Osteocyte (in vitro differentiated cells): ENCODE data around the gene MEF2A. TPM values are rescaled to one million over a fixed set of nuclear protein-coding genes. Genes with fewer than 3 reads are reported as not detected.
A peak's percentile ranks its signal among the peaks of the same experiment; 100 is the strongest.

Experiments used
- DNase-seq: peaks from one replicate; pipeline ENCODE4 v3.0.0; 2021; ENCODE audit warnings: mixed read lengths; ENCODE audit not compliant: unreplicated experiment; ENCODE audit errors: extremely low spot score
- H3K27ac Mint-ChIP-seq: one replicate; pipeline ENCODE4 v1.8.0; 2021; ENCODE audit warnings: mild to moderate bottlenecking, mixed read lengths; ENCODE audit not compliant: unreplicated experiment
- H3K27me3 Mint-ChIP-seq: one replicate; pipeline ENCODE4 v1.8.0; 2021; ENCODE audit warnings: mixed read lengths; ENCODE audit not compliant: unreplicated experiment
- H3K36me3 Mint-ChIP-seq: one replicate; pipeline ENCODE4 v1.8.0; 2021; ENCODE audit warnings: mixed read lengths; ENCODE audit not compliant: unreplicated experiment
- H3K4me1 Mint-ChIP-seq: one replicate; pipeline ENCODE4 v1.8.0; 2021; ENCODE audit warnings: mixed read lengths; ENCODE audit not compliant: unreplicated experiment
- H3K4me3 Mint-ChIP-seq: one replicate; pipeline ENCODE4 v1.8.0; 2021; ENCODE audit warnings: mild to moderate bottlenecking, moderate library complexity, mixed read lengths; ENCODE audit not compliant: unreplicated experiment
- H3K9me3 Mint-ChIP-seq: one replicate; pipeline ENCODE4 v1.8.0; 2021; ENCODE audit warnings: mixed read lengths; ENCODE audit not compliant: unreplicated experiment
- total RNA-seq: library from RNA; stranded (reverse); gene quantifications from 2 replicates; pipeline ENCODE4 v1.2.1, GENCODE V29; 2021
- TF ChIP-seq, protein P1 (sequence below): fragments of 200-600 bp; sonication (generic); IDR thresholded peaks from 2 replicates; pipeline ENCODE4 v1.5.0; 2021; ENCODE audit warnings: antibody characterized with exemption, mild to moderate bottlenecking, moderate library complexity

Gene MEF2A
- total RNA-seq, 1 donor from 2014 or later, result 97.8 TPM

GRCh38 chr15:99683000-99683670 lies 117.4 kb downstream of the MEF2A start:
- TF ChIP-seq, protein P1, sequence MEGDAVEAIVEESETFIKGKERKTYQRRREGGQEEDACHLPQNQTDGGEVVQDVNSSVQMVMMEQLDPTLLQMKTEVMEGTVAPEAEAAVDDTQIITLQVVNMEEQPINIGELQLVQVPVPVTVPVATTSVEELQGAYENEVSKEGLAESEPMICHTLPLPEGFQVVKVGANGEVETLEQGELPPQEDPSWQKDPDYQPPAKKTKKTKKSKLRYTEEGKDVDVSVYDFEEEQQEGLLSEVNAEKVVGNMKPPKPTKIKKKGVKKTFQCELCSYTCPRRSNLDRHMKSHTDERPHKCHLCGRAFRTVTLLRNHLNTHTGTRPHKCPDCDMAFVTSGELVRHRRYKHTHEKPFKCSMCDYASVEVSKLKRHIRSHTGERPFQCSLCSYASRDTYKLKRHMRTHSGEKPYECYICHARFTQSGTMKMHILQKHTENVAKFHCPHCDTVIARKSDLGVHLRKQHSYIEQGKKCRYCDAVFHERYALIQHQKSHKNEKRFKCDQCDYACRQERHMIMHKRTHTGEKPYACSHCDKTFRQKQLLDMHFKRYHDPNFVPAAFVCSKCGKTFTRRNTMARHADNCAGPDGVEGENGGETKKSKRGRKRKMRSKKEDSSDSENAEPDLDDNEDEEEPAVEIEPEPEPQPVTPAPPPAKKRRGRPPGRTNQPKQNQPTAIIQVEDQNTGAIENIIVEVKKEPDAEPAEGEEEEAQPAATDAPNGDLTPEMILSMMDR, result no peak
- Mint-ChIP-seq H3K9me3 (peaks cover 22% of the 10 kb centered on the region), H3K4me1 (peaks cover 21% of the 10 kb centered on the region), H3K4me3 (no peak overlapping the region), H3K27ac (peak overlapping the region; percentile 81), H3K27me3 (no peaks in the 10 kb centered on the region), H3K36me3 (peaks cover 69% of the 10 kb centered on the region)
- DNase-seq, result no peak

DNA sequence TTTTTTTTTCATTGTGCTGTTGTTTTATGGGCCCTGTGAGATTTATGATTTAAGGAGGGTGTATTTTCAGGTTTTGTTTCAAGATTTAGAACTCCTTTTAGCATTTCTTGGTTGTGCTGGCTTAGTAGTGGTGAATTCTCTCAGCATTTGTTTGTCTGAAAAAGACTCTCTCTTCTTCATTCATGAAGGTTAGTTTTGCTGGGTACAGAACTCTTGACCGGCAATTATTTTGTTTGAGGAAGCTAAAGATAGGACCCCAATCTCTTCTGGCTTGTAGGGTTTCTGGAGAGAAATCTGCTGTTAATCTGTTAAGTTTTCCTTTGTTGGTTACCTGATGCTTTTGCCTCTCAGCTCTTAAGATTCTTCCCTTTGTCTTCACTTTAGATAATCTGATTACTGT lies 120.5 kb downstream of the MEF2A start:
- Mint-ChIP-seq H3K27me3 (no peaks in the 10 kb centered on the region), H3K4me3 (no peak overlapping the region), H3K27ac (no peak overlapping the region), H3K9me3 (peaks cover 22% of the 10 kb centered on the region), H3K4me1 (peaks cover 23% of the 10 kb centered on the region), H3K36me3 (peaks cover 74% of the 10 kb centered on the region)
- TF ChIP-seq, protein P1, result no peak
- no peak for DNase-seq

- peaks cover 90% of the 10 kb centered on the region for H3K36me3 Mint-ChIP-seq
- H3K27ac Mint-ChIP-seq, result peak overlapping the region; percentile 75
- no peaks in the 10 kb centered on the region for H3K9me3 Mint-ChIP-seq
- TF ChIP-seq, protein P1, result no peak
- DNase-seq, result no peak
- peaks cover 16% of the 10 kb centered on the region for H3K4me1 Mint-ChIP-seq
- H3K4me3 Mint-ChIP-seq, result no peak overlapping the region
- H3K27me3 Mint-ChIP-seq, result no peaks in the 10 kb centered on the region
These were observed 127.0 kb downstream of the MEF2A start for GRCh38 chr15:99692825-99693224.

- H3K9me3 Mint-ChIP-seq, result no peaks in the 10 kb centered on the region
- H3K27me3 Mint-ChIP-seq, result no peaks in the 10 kb centered on the region
- H3K4me1 Mint-ChIP-seq, result peaks cover 15% of the 10 kb centered on the region
- H3K36me3 Mint-ChIP-seq, result peaks cover 72% of the 10 kb centered on the region
- H3K4me3 Mint-ChIP-seq, result no peak overlapping the region
- TF ChIP-seq, protein P1, result no peak
- H3K27ac Mint-ChIP-seq, result no peak overlapping the region
- no peak for DNase-seq
These were observed 130.3 kb downstream of the MEF2A start for GRCh38 chr15:99696096-99696495.

GRCh38 chr15:99702895-99703602 lies 137.3 kb downstream of the MEF2A start:
- Mint-ChIP-seq H3K9me3 (no peaks in the 10 kb centered on the region), H3K36me3 (peaks cover 13% of the 10 kb centered on the region), H3K4me3 (peak overlapping the region; percentile 24), H3K4me1 (peaks cover 51% of the 10 kb centered on the region), H3K27ac (peak overlapping the region; percentile 92), H3K27me3 (no peaks in the 10 kb centered on the region)
- no peak for DNase-seq
- TF ChIP-seq, protein P1, result no peak
